T-helper 9 cell (primary cell): ENCODE data around the gene UGCG.
A peak's percentile ranks its signal among the peaks of the same experiment; 100 is the strongest.
"Not testable (repeated sequence)": the region's sequence is repeated elsewhere in the genome, so short reads cannot be mapped to it uniquely, and the experiment has no call there.

Experiments
- DNase-seq: peaks from one replicate; pipeline ENCODE4 v3.0.0-alpha.2; 2020
- total RNA-seq, 2 donors: gene quantifications; one replicate each; lab custom pipeline; 2026; lab: John Stamatoyannopoulos, UW

UGCG gene
- 65.3 to 82.3 reads per million in 2 donors for total RNA-seq

GRCh38 chr9:111895996-111896941, at the start of gene UGCG:
UGCG (plus strand) TSS chr9:111896814; CDS start chr9:111897216, 402 bp downstream.
- DNase-seq = peak; percentile 78

- DNase-seq = no peak
Observed at GRCh38 chr9:111851553-111851952, 45.1 kb upstream of the UGCG start.

GRCh38 chr9:111852291-111852690, 44.3 kb upstream of the UGCG start:
- DNase-seq = no peak

GRCh38 chr9:111853450-111853827, 43.2 kb upstream of the UGCG start:
- no peak for DNase-seq

GRCh38 chr9:111854799-111855198, 41.8 kb upstream of the UGCG start:
- no peak for DNase-seq

- no peak for DNase-seq
Observed at GRCh38 chr9:111857555-111858211, 38.9 kb upstream of the UGCG start.

GRCh38 chr9:111860443-111860842, 36.2 kb upstream of the UGCG start:
- no peak for DNase-seq

GRCh38 chr9:111863636-111864035, 33.0 kb upstream of the UGCG start:
- DNase-seq = no peak

GRCh38 chr9:111866976-111867375, 29.6 kb upstream of the UGCG start:
- DNase-seq = no peak

GRCh38 chr9:111868475-111868874, 28.1 kb upstream of the UGCG start:
- no peak for DNase-seq

GRCh38 chr9:111870774-111871498, 25.7 kb upstream of the UGCG start:
- DNase-seq = no peak

GRCh38 chr9:111871499-111871855, 25.1 kb upstream of the UGCG start:
- no peak for DNase-seq

GRCh38 chr9:111872886-111873285, 23.7 kb upstream of the UGCG start:
- DNase-seq = no peak

GRCh38 chr9:111873901-111874300, 22.7 kb upstream of the UGCG start:
- DNase-seq = no peak

GRCh38 chr9:111874500-111874899, 22.1 kb upstream of the UGCG start:
- no peak for DNase-seq

- not testable (repeated sequence) for DNase-seq
Observed at GRCh38 chr9:111875291-111875690, 21.3 kb upstream of the UGCG start.

GRCh38 chr9:111875691-111876090, 20.9 kb upstream of the UGCG start:
- DNase-seq = not testable (repeated sequence)

- DNase-seq = no peak
Observed at GRCh38 chr9:111876179-111876578, 20.4 kb upstream of the UGCG start.

- no peak for DNase-seq
Observed at GRCh38 chr9:111877420-111877819, 19.2 kb upstream of the UGCG start.

GRCh38 chr9:111878946-111879345, 17.7 kb upstream of the UGCG start:
- no peak for DNase-seq

GRCh38 chr9:111886983-111887718, 9.5 kb upstream of the UGCG start:
- no peak for DNase-seq

- no peak for DNase-seq
Observed at GRCh38 chr9:111890334-111890733, 6.3 kb upstream of the UGCG start.

GRCh38 chr9:111890867-111891266, 5.7 kb upstream of the UGCG start:
- not testable (repeated sequence) for DNase-seq
